Endothelial cell of umbilical vein (primary cell): ENCODE results near the gene TJP1. TPM values are rescaled to one million over a fixed set of nuclear protein-coding genes. Genes with fewer than 3 reads are reported as not detected.

Experiments
- BruUV-seq: library from RNA; stranded (reverse); fragments of 400-500 nt; replicated peaks from 2 replicates; lab custom pipeline; 2021; lab: Mats Ljungman, UMichigan
- CTCF ChIA-PET: fragments of 300-600, 350-600 bp; sonication (Branson Sonifier 250); formaldehyde crosslinking; loops from one replicate; lab custom pipeline; 2021; ENCODE audit warnings: antibody characterized with exemption, inconsistent platforms; lab: Charles Lee
- POLR2A ChIA-PET: fragments of 300-600, 350-600 bp; sonication (Branson Sonifier 250); formaldehyde crosslinking; loops from one replicate; lab custom pipeline; 2021; ENCODE audit warnings: antibody characterized with exemption, inconsistent platforms; lab: Charles Lee
- DNase-seq: peaks from one replicate; pipeline ENCODE4 v3.0.0-alpha.2; 2011; ENCODE audit warnings: low read depth, low spot score
- FAIRE-seq: peaks from 2 replicates; lab custom pipeline; 2011; peaks lifted over from hg19 to GRCh38; lab: Jason Lieb, UNC
- H2AFZ ChIP-seq: 2 replicates; pipeline ENCODE4 v1.6.0; 2012; ENCODE audit warnings: low read depth, low read length, control low read depth, inconsistent platforms
- H3K27ac ChIP-seq: 2 replicates; pipeline ENCODE4 v1.5.1; 2011; ENCODE audit warnings: low read depth, mild to moderate bottlenecking, control low read depth, low read length, moderate library complexity; ENCODE audit not compliant: insufficient read depth
- H3K27me3 ChIP-seq, 2 experiments: 2 replicates each; pipeline versions ENCODE4 v1.6.0 to v1.6.1; 2011; ENCODE audit warnings: low read length in 2 of 2, mixed read lengths in 1 of 2; ENCODE audit not compliant: control insufficient read depth in 2 of 2, insufficient read depth in 2 of 2
- H3K36me3 ChIP-seq, 2 experiments: 2 replicates in 1 of 2; 3 replicates in 1 of 2; pipeline ENCODE4 v1.5.1; 2011; ENCODE audit warnings: low read length in 2 of 2, mild to moderate bottlenecking in 1 of 2, moderate library complexity in 1 of 2; ENCODE audit not compliant: control insufficient read depth in 2 of 2, insufficient read depth in 2 of 2; ENCODE audit errors: extremely low read depth in 1 of 2
- H3K4me1 ChIP-seq: 3 replicates; pipeline ENCODE4 v1.5.1; 2011; ENCODE audit warnings: mild to moderate bottlenecking, low read length; ENCODE audit not compliant: control insufficient read depth, insufficient read depth; ENCODE audit errors: extremely low read depth
- H3K4me2 ChIP-seq: 2 replicates; pipeline ENCODE4 v1.6.1; 2011; ENCODE audit warnings: low read length, control low read depth, mixed read lengths; ENCODE audit not compliant: insufficient read depth
- H3K4me3 ChIP-seq, 3 experiments: fragments of 200-600 bp in 1 of 3; sonication (generic), shearing (Covaris generic) in 1 of 3; replicated peaks in 1 of 3; 2 replicates each; pipeline ENCODE4 v1.5.1; 2011 to 2016; ENCODE audit warnings: control low read depth in 3 of 3, low read length in 3 of 3, mild to moderate bottlenecking in 2 of 3, inconsistent platforms in 1 of 3, low read depth in 1 of 3, moderate library complexity in 1 of 3; ENCODE audit not compliant: insufficient read depth in 1 of 3
- H3K79me2 ChIP-seq: 2 replicates; pipeline ENCODE4 v1.6.0; 2012; ENCODE audit warnings: low read length, inconsistent platforms; ENCODE audit not compliant: control insufficient read depth, insufficient read depth
- H3K9ac ChIP-seq: replicated peaks from 2 replicates; pipeline ENCODE3; 2011; ENCODE audit warnings: low read length, control low read depth; ENCODE audit not compliant: insufficient read depth; ENCODE audit errors: extremely low read depth
- H3K9me1 ChIP-seq: replicated peaks from 3 replicates; pipeline ENCODE4 v1.6.0; 2011; ENCODE audit warnings: mild to moderate bottlenecking, low read length; ENCODE audit not compliant: control insufficient read depth, insufficient read depth; ENCODE audit errors: extremely low read depth
- H3K9me3 ChIP-seq: replicated peaks from 2 replicates; pipeline ENCODE4 v1.5.1; 2012; ENCODE audit warnings: low read length, inconsistent platforms; ENCODE audit not compliant: control insufficient read depth, insufficient read depth
- H4K20me1 ChIP-seq: replicated peaks from 2 replicates; pipeline ENCODE3; 2011; ENCODE audit warnings: mild to moderate bottlenecking, low read length; ENCODE audit not compliant: control insufficient read depth, insufficient read depth; ENCODE audit errors: extremely low read depth
- EZH2 ChIP-seq: IDR thresholded peaks from 2 replicates; pipeline ENCODE4 v1.6.1; 2012; ENCODE audit warnings: borderline replicate concordance, low read depth, mild to moderate bottlenecking, moderate library complexity, low read length, inconsistent platforms; ENCODE audit not compliant: severe bottlenecking
- FOS ChIP-seq: IDR thresholded peaks from 2 replicates; pipeline ENCODE4 v1.6.1; 2011; ENCODE audit warnings: mild to moderate bottlenecking, low read length, moderate library complexity, borderline replicate concordance; ENCODE audit not compliant: insufficient read depth
- GATA2 ChIP-seq: IDR thresholded peaks from 2 replicates; pipeline ENCODE4 v1.7.0; 2011; ENCODE audit warnings: low read depth, mild to moderate bottlenecking, moderate library complexity, mixed read lengths, low read length; ENCODE audit not compliant: insufficient read length, insufficient read depth
- JUN ChIP-seq: IDR thresholded peaks from 2 replicates; pipeline ENCODE4 v1.6.1; 2011; ENCODE audit warnings: borderline replicate concordance, low read depth; ENCODE audit not compliant: insufficient read length, insufficient read depth
- MYC ChIP-seq: IDR thresholded peaks from one replicate; pipeline ENCODE4 v1.6.1; 2011; ENCODE audit warnings: mild to moderate bottlenecking, low read depth, low read length
- POLR2A ChIP-seq: IDR thresholded peaks from 2 replicates; pipeline ENCODE4 v1.6.1; 2012; ENCODE audit warnings: low read depth, mild to moderate bottlenecking, control low read depth, low read length
- POLR2AphosphoS5 ChIP-seq: IDR thresholded peaks from 2 replicates; pipeline ENCODE4 v1.6.1; 2012; ENCODE audit warnings: low read depth, mild to moderate bottlenecking, control low read depth, low read length, moderate library complexity; ENCODE audit not compliant: insufficient read depth
- dilution Hi-C: fragments of 300-500 bp; cut with MboI; formaldehyde crosslinking; loops from one replicate; pipeline ENCODE4 v1.15.0; 2019; ENCODE audit warnings: low sequenced_read_pairs; ENCODE audit not compliant: extremely low pct_ligation_motif_present
- intact Hi-C: fragments of 100-400 bp; cut with micrococcal nuclease; formaldehyde crosslinking; loops from one replicate; pipeline ENCODE4 v1.10.0; 2022
- polyA plus RNA-seq, 4 experiments: library from polyadenylated mRNA; depleted of rRNA in 3 of 4; stranded (reverse) in 3 of 4; unstranded in 1 of 4; fragments of >200 nt; gene quantifications; 2 replicates each; pipeline versions ENCODE4 v1.2.1 to v1.2.3, GENCODE V29; 2011 to 2012; ENCODE audit warnings: missing spikeins in 1 of 4
- total RNA-seq: library from RNA; stranded (reverse); gene quantifications from 2 replicates; pipeline ENCODE4 v1.2.3, GENCODE V29; 2021
- TF ChIP-seq, protein P1 (sequence below), 2 donors: IDR thresholded peaks; 1 replicate in 1 of 2; 2 replicates in 1 of 2; pipeline ENCODE4 v1.5.1; 2011; ENCODE audit warnings: low read length in 2 of 2, mild to moderate bottlenecking in 2 of 2, moderate library complexity in 2 of 2, control low read depth in 1 of 2, inconsistent platforms in 1 of 2, low read depth in 1 of 2; ENCODE audit not compliant: insufficient read depth in 1 of 2; ENCODE audit errors: extremely low read depth in 1 of 2
- TF ChIP-seq, protein P2 (sequence below): IDR thresholded peaks from 2 replicates; pipeline ENCODE4 v1.6.1; 2011; ENCODE audit not compliant: insufficient read depth, insufficient read length

TJP1 gene
- total and polyA plus RNA-seq, 2 donors (not counting 3 experiments of a cell fraction or from before 2014, with no cell fraction given): 45.6 to 128 TPM

DNA sequence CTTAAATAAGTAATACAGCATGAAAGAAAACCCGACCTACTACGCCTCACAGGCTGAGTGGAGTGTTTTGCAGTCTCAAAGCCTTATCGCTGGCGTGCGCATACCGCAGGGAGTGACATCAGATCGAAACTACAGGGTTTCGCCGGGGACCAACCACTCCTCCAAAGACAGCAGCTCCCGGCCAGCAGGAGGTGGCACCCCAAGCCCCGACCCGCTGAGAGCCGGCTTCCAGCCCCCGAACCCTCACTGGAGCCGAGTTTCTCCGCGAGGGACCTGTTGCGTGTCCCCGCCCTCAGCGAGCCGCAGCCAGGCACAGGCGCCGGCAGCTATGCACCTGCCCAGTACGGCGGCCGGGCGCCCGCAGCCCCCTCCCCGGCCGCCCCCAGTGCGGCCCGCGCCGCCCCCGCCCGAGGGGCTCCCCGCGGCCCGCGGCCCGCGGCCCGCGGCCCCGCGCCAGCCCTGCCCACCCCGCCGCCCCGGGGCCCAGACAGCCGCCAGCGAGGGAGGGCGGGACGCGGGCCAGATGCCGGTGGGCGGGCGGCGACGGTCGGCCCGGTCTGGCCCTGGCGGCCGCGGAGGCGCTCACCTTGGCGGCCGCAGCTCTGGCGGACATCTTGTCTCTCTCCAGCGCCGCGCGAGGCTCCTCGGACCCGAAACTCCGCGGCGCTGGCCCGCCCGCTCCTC lies 710 bp downstream of the TJP1 start:
- peak overlapping the region; percentile 98 to 100 (median 99) for H3K4me3 ChIP-seq
- TF ChIP-seq FOS: no peak
- TF ChIP-seq MYC: no peak
- TF ChIP-seq GATA2: peak; percentile 11
- TF ChIP-seq, protein P1, sequence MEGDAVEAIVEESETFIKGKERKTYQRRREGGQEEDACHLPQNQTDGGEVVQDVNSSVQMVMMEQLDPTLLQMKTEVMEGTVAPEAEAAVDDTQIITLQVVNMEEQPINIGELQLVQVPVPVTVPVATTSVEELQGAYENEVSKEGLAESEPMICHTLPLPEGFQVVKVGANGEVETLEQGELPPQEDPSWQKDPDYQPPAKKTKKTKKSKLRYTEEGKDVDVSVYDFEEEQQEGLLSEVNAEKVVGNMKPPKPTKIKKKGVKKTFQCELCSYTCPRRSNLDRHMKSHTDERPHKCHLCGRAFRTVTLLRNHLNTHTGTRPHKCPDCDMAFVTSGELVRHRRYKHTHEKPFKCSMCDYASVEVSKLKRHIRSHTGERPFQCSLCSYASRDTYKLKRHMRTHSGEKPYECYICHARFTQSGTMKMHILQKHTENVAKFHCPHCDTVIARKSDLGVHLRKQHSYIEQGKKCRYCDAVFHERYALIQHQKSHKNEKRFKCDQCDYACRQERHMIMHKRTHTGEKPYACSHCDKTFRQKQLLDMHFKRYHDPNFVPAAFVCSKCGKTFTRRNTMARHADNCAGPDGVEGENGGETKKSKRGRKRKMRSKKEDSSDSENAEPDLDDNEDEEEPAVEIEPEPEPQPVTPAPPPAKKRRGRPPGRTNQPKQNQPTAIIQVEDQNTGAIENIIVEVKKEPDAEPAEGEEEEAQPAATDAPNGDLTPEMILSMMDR (IDR thresholded peaks at IDR 0.05; ENCODE audit: extremely low read depth in 1 of 2, insufficient read depth in 1 of 2, low read depth in 1 of 2, low read length in 2 of 2): peak; percentile 9 to 46
- TF ChIP-seq POLR2AphosphoS5: peak; percentile 13
- TF ChIP-seq POLR2A: no peak
- TF ChIP-seq EZH2: no peak
- TF ChIP-seq JUN: no peak
- TF ChIP-seq, protein P2, sequence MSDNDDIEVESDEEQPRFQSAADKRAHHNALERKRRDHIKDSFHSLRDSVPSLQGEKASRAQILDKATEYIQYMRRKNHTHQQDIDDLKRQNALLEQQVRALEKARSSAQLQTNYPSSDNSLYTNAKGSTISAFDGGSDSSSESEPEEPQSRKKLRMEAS: no peak
- peak overlapping the region; percentile 49 for H2AFZ ChIP-seq
- DNase-seq (peak; percentile 89), FAIRE-seq (no peak)
- H3K36me3 ChIP-seq: no peaks in the 10 kb centered on the region
- H3K9me3 ChIP-seq: no peaks in the 10 kb centered on the region
- dilution Hi-C loops: loop anchor here (10.0 kb wide), 1 partner anchor 147 kb away; no protein-coding TSS in a partner anchor
- H3K27me3 ChIP-seq: peaks cover 0 to 3% of the 10 kb centered on the region in 2 experiments
- no peaks in the 10 kb centered on the region for H3K9me1 ChIP-seq
- H3K27ac ChIP-seq: peak overlapping the region; percentile 94
- H3K9ac ChIP-seq: peak overlapping the region; percentile 97
- peaks cover 6% of the 10 kb centered on the region for H4K20me1 ChIP-seq
- intact Hi-C loops: loop anchor here (1.0 to 5.0 kb wide), 7 partner anchors 21 to 124 kb away; no protein-coding TSS in a partner anchor
- peaks cover 50% of the 10 kb centered on the region for H3K79me2 ChIP-seq
- ChIA-PET CTCF (interaction anchor here (0.7 to 4.4 kb wide), 10 partner anchors 9 to 115 kb away, joined by 3 to 52 read pairs (median 4); no protein-coding TSS in a partner anchor), POLR2A (interaction anchor here (0.8 to 2.0 kb wide), 5 partner anchors 14 to 104 kb away, joined by 3 to 7 read pairs (median 4); no protein-coding TSS in a partner anchor)
- peaks cover 45% of the 10 kb centered on the region for H3K4me1 ChIP-seq
- BruUV-seq: no TSS peak
- H3K4me2 ChIP-seq: peak overlapping the region; percentile 100
